ENCODE measurements around the gene LRP1.

LRP1 gene

GRCh38 chr12:57237932-57238853, 109.9 kb downstream of the LRP1 start:
- Histone ChIP-seq H3K36me3 (replicated peaks; ENCODE audit: low read depth, low read length) (peaks cover 16% of the 10 kb centered on the region), H3K4me3 (ENCODE audit: low read length) (peak overlapping the region; percentile 91), H3K27me3 (ENCODE audit: low read depth, low read length) (peaks cover 27% of the 10 kb centered on the region), H3K4me2 (ENCODE audit: low read length) (peak overlapping the region; percentile 100), H2AFZ (ENCODE audit: low read depth, low read length) (peak overlapping the region; percentile 62; the same call in 1 of the 2 replicates), H3K79me2 (ENCODE audit: low read length) (no peaks in the 10 kb centered on the region), H3K9ac (ENCODE audit: low read length) (peak overlapping the region; percentile 59), H3K27ac (ENCODE audit: low read length) (no peak overlapping the region), H4K20me1 (ENCODE audit: insufficient read depth, low read length) (peaks cover 2% of the 10 kb centered on the region; the same call in 1 of the 2 replicates), H3K4me1 (ENCODE audit: low read length) (peaks cover 31% of the 10 kb centered on the region), H3K9me3 (ENCODE audit: insufficient read depth, low read length) (no peaks in the 10 kb centered on the region)
- TF ChIP-seq EZH2phosphoT487 (IDR thresholded peaks at IDR 0.05; ENCODE audit: low read depth): no peak
- TF ChIP-seq, protein P1, sequence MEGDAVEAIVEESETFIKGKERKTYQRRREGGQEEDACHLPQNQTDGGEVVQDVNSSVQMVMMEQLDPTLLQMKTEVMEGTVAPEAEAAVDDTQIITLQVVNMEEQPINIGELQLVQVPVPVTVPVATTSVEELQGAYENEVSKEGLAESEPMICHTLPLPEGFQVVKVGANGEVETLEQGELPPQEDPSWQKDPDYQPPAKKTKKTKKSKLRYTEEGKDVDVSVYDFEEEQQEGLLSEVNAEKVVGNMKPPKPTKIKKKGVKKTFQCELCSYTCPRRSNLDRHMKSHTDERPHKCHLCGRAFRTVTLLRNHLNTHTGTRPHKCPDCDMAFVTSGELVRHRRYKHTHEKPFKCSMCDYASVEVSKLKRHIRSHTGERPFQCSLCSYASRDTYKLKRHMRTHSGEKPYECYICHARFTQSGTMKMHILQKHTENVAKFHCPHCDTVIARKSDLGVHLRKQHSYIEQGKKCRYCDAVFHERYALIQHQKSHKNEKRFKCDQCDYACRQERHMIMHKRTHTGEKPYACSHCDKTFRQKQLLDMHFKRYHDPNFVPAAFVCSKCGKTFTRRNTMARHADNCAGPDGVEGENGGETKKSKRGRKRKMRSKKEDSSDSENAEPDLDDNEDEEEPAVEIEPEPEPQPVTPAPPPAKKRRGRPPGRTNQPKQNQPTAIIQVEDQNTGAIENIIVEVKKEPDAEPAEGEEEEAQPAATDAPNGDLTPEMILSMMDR (IDR thresholded peaks at IDR 0.05; ENCODE audit: low read depth, low read length): no peak

DNA sequence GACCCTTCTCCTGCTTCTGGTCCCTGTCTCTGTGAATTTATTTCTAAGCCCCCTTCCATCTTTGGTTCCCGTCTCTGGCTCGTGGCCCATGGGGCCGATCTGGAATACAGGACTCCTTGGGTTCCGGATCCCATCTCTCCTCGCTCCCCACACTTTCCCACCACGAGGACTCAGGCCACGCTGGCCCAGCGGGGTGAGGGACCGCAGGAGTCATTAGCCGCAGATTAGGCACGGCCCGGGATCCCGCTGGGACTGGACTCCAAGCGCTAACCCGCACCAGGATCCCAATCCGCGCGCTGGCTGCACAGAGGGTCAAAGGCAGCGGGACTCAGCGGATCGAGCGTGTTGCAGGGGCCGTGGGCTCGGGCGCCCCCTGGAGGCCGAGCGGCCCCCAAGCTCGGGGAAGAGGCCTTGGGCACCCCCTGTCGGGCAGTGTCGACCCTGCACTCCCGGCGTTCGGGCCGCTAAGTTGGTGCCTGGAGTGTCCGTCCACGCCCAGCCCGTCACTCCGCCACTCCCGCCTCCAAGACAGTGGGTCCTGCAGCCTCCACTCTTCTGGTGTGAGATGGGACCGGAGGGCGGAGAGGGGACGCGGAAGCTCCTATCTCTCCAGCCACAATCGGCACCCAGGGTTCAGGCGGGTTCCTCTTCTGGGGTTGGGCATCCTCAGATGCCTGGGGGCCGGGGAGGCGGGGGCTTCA, 110.7 kb downstream of the LRP1 start:
- Histone ChIP-seq H3K4me2 (ENCODE audit: low read length) (peak overlapping the region; percentile 100), H3K4me3 (ENCODE audit: low read length) (peak overlapping the region; percentile 91), H3K4me1 (ENCODE audit: low read length) (peaks cover 35% of the 10 kb centered on the region), H3K9ac (ENCODE audit: low read length) (peak overlapping the region; percentile 88), H3K9me3 (ENCODE audit: insufficient read depth, low read length) (no peaks in the 10 kb centered on the region), H3K36me3 (replicated peaks; ENCODE audit: low read depth, low read length) (peaks cover 8% of the 10 kb centered on the region), H3K27ac (ENCODE audit: low read length) (peak overlapping the region; percentile 46; the same call in 1 of the 2 replicates), H3K27me3 (ENCODE audit: low read depth, low read length) (peaks cover 29% of the 10 kb centered on the region), H2AFZ (ENCODE audit: low read depth, low read length) (peak overlapping the region; percentile 62; the same call in 1 of the 2 replicates), H3K79me2 (ENCODE audit: low read length) (no peaks in the 10 kb centered on the region), H4K20me1 (ENCODE audit: insufficient read depth, low read length) (peaks cover 2% of the 10 kb centered on the region; the same call in 1 of the 2 replicates)
- TF ChIP-seq, protein P1 (IDR thresholded peaks at IDR 0.05; ENCODE audit: low read depth, low read length): peak; percentile 100
- no peak for TF ChIP-seq EZH2phosphoT487 (IDR thresholded peaks at IDR 0.05; ENCODE audit: low read depth)

DNA sequence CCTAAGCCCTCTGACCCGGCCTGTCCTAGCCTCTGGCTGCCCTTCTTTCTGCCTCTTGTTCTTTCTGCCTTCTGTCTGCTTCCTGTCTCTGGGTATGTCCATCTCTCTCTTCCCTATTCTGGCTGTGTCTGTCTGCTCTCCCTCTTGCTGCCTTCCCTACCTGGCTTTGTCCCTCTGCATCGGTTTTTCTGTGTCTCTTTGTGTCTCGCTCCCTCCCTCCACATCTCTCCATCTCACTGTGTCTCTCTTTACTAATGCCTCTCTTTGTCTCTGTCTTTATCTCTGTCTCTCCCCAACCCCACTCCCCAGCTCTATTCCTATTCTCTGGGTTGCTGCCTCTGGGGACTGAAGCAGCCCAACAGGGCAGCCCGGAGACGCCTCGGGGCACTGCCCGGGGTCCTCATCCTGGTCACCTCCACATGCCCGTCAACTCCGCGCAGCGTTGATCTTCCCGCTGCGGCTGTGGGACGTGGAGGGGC, 111.3 kb downstream of the LRP1 start:
- Histone ChIP-seq H2AFZ (ENCODE audit: low read depth, low read length) (0 out of 2 replicates have a peak overlapping the region, but pooled peaks have one; percentile 47), H3K4me1 (ENCODE audit: low read length) (peaks cover 35% of the 10 kb centered on the region)

More for the DNA sequence above, 111.3 kb downstream of the LRP1 start:
- peak overlapping the region; percentile 46 for H3K27ac ChIP-seq (ENCODE audit: low read length)
- peaks cover 30% of the 10 kb centered on the region for H3K27me3 ChIP-seq (ENCODE audit: low read depth, low read length)
- peaks cover 2% of the 10 kb centered on the region; the same call in 1 of the 2 replicates for H4K20me1 ChIP-seq (ENCODE audit: insufficient read depth, low read length)
- no peaks in the 10 kb centered on the region for H3K9me3 ChIP-seq (ENCODE audit: insufficient read depth, low read length)
- H3K4me2 ChIP-seq (ENCODE audit: low read length): peak overlapping the region; percentile 100
- peaks cover 2% of the 10 kb centered on the region for H3K36me3 ChIP-seq (replicated peaks; ENCODE audit: low read depth, low read length)
- no peaks in the 10 kb centered on the region for H3K79me2 ChIP-seq (ENCODE audit: low read length)
- H3K9ac ChIP-seq (ENCODE audit: low read length): peak overlapping the region; percentile 88
- TF ChIP-seq, protein P1 (IDR thresholded peaks at IDR 0.05; ENCODE audit: low read depth, low read length): no peak
- no peak for TF ChIP-seq EZH2phosphoT487 (IDR thresholded peaks at IDR 0.05; ENCODE audit: low read depth)
- H3K4me3 ChIP-seq (ENCODE audit: low read length): peak overlapping the region; percentile 91

Data from OCI-LY3 (cell line).